Kidney (tissue), 14 donors: ENCODE data around the gene QSOX2. TPM values are rescaled to one million over a fixed set of nuclear protein-coding genes. Genes with fewer than 3 reads are reported as not detected.

Experiments
- DNase-seq, 5 donors: peaks; one replicate each; pipeline ENCODE4 v3.0.0-alpha.2; 2013 to 2020
- FAIRE-seq: peaks from 2 replicates; lab custom pipeline; 2012; peaks lifted over from hg19 to GRCh38; lab: Jason Lieb, UNC
- H3K27ac ChIP-seq, 2 donors: one replicate each; pipeline ENCODE4 v1.7.0; 2013; ENCODE audit warnings: low read depth in 2 of 2, low read length in 2 of 2, inconsistent platforms in 1 of 2
- H3K27me3 ChIP-seq: one replicate; pipeline ENCODE4 v1.7.1; 2013; ENCODE audit warnings: low read length, inconsistent platforms; ENCODE audit not compliant: control insufficient read depth, insufficient read depth
- H3K36me3 ChIP-seq, 3 donors: one replicate each; pipeline versions ENCODE4 v1.7.0 to v1.7.1; 2013; ENCODE audit warnings: low read length in 3 of 3, control low read depth in 1 of 3, inconsistent platforms in 1 of 3; ENCODE audit not compliant: insufficient read depth in 3 of 3, control insufficient read depth in 2 of 3
- H3K4me1 ChIP-seq, 3 donors: one replicate each; pipeline versions ENCODE4 v1.7.0 to v1.7.1; 2013; ENCODE audit warnings: low read length in 3 of 3, inconsistent platforms in 1 of 3, low read depth in 1 of 3; ENCODE audit not compliant: control insufficient read depth in 2 of 3, insufficient read depth in 2 of 3
- H3K4me3 ChIP-seq, 3 donors: one replicate each; pipeline versions ENCODE4 v1.7.0 to v1.8.1; 2013; ENCODE audit warnings: low read length in 3 of 3, control low read depth in 1 of 3, inconsistent platforms in 1 of 3
- H3K9ac ChIP-seq, 3 donors: one replicate each; pipeline versions ENCODE4 v1.7.0 to v1.7.1; 2013; ENCODE audit warnings: low read length in 3 of 3, control low read depth in 1 of 3, inconsistent platforms in 1 of 3
- H3K9me3 ChIP-seq, 3 donors: one replicate each; pipeline versions ENCODE4 v1.7.0 to v1.7.1; 2013; ENCODE audit warnings: low read length in 3 of 3, control low read depth in 1 of 3, inconsistent platforms in 1 of 3; ENCODE audit not compliant: control insufficient read depth in 2 of 3, insufficient read depth in 1 of 3
- CTCF ChIP-seq: IDR thresholded peaks from 3 replicates; pipeline ENCODE4 v1.5.1; 2012; ENCODE audit warnings: mild to moderate bottlenecking, moderate library complexity, borderline replicate concordance; ENCODE audit not compliant: insufficient read depth; ENCODE audit errors: extremely low read depth
- intact Hi-C: fragments of 100-400 bp; cut with DNase I; formaldehyde crosslinking; loops from one replicate; pipeline ENCODE4 v1.11.1; 2022
- polyA plus RNA-seq: library from polyadenylated mRNA; stranded (reverse); fragments of 350-450 nt; fragmentation: Illumina TruSeq; extraction: RNeasy Lipid Tissue Mini Kit (QIAGEN cat#74804); gene quantifications from one replicate; pipeline ENCODE4 v1.2.3, GENCODE V29; 2014; ENCODE audit warnings: low read depth, low replicate concordance; ENCODE audit not compliant: insufficient read depth
- total RNA-seq: library from RNA; stranded (reverse); fragmentation: NEBNext Ultra II Directional; extraction: Animal tissue kit (Norgen Biotek cat#: 25700); gene quantifications from one replicate; pipeline ENCODE4 v1.2.1, GENCODE V29; 2021
- donor health status: control.
- donor health status: control.
- donor health status: control.
- donor health status: control.
- donor health status: control.
- donor health status: DM: yes; HTN: yes; CAD: no.
- donor health status: Normal renal cell carcinoma (clear cell type).

QSOX2 gene
- total and polyA plus RNA-seq, 2 donors from 2014 or later: 4.0 to 10.1 TPM

GRCh38 chr9:136249877-136250559, 4.4 kb upstream of the QSOX2 start:
- FAIRE-seq (no peak), DNase-seq (peak in 2 of 5 donors; percentile 43 to 52)
- H3K9me3 ChIP-seq: no peaks in the 10 kb centered on the region
- H3K36me3 ChIP-seq: no peaks in the 10 kb centered on the region
- no peak overlapping the region for H3K9ac ChIP-seq
- TF ChIP-seq CTCF: no peak
- no peak overlapping the region for H3K4me3 ChIP-seq
- no peaks in the 10 kb centered on the region for H3K27me3 ChIP-seq
- peaks cover 0 to 3% (median 0%) of the 10 kb centered on the region in 3 donors for H3K4me1 ChIP-seq
- no peak overlapping the region for H3K27ac ChIP-seq
- intact Hi-C loops: no loop called here

GRCh38 chr9:136248951-136249876, 3.6 kb upstream of the QSOX2 start:
- peaks cover 0 to 10% (median 8%) of the 10 kb centered on the region in 3 donors for H3K4me1 ChIP-seq
- intact Hi-C loops: no loop called here
- no peak overlapping the region for H3K27ac ChIP-seq
- FAIRE-seq (no peak), DNase-seq (peak in 1 of 5 donors; percentile 71)
- H3K9ac ChIP-seq: no peak overlapping the region
- no peak for TF ChIP-seq CTCF
- no peaks in the 10 kb centered on the region for H3K36me3 ChIP-seq
- H3K27me3 ChIP-seq: no peaks in the 10 kb centered on the region
- H3K4me3 ChIP-seq: no peak overlapping the region
- no peaks in the 10 kb centered on the region for H3K9me3 ChIP-seq

- no peaks in the 10 kb centered on the region for H3K36me3 ChIP-seq
- FAIRE-seq: no peak
- intact Hi-C loops: no loop called here
- no peak for DNase-seq
- H3K9me3 ChIP-seq: no peaks in the 10 kb centered on the region
- no peak overlapping the region for H3K4me3 ChIP-seq
- no peak overlapping the region for H3K27ac ChIP-seq
- H3K9ac ChIP-seq: no peak overlapping the region
- no peaks in the 10 kb centered on the region for H3K27me3 ChIP-seq
- H3K4me1 ChIP-seq: peaks cover 3 to 12% (median 10%) of the 10 kb centered on the region in 3 donors
- no peak for TF ChIP-seq CTCF
Measured at GRCh38 chr9:136247947-136248637, 2.5 kb upstream of the QSOX2 start.
